ENCODE data around the gene MPND.

MPND gene

GRCh38 chr19:4401769-4402170, 58.4 kb downstream of the MPND start:
- no peak for DNase-seq (ENCODE audit: insufficient read length, low spot score)
- no peak for TF ChIP-seq CTCF (IDR thresholded peaks at IDR 0.05; ENCODE audit: insufficient read depth, missing control alignments)
- no peak for FAIRE-seq

- no peak for TF ChIP-seq CTCF (IDR thresholded peaks at IDR 0.05; ENCODE audit: insufficient read depth, missing control alignments)
- FAIRE-seq (peak; percentile 32), DNase-seq (ENCODE audit: insufficient read length, low spot score) (peak; percentile 97)
These were observed 59.0 kb downstream of the MPND start, which contains the start of gene CHAF1A for GRCh38 chr19:4402171-4403004. Gene CHAF1A (plus strand): TSS chr19:4402640. CDS start chr19:4402763, 123 bp downstream.

GRCh38 chr19:4403005-4403761, 59.8 kb downstream of the MPND start:
- FAIRE-seq (no peak), DNase-seq (ENCODE audit: insufficient read length, low spot score) (no peak)
- TF ChIP-seq CTCF (IDR thresholded peaks at IDR 0.05; ENCODE audit: insufficient read depth, missing control alignments): no peak

GRCh38 chr19:4405977-4406376, 62.6 kb downstream of the MPND start:
- no peak for FAIRE-seq
- no peak for DNase-seq (ENCODE audit: insufficient read length, low spot score)
- no peak for TF ChIP-seq CTCF (IDR thresholded peaks at IDR 0.05; ENCODE audit: insufficient read depth, missing control alignments)

GRCh38 chr19:4406626-4407025, 63.3 kb downstream of the MPND start:
- DNase-seq (ENCODE audit: insufficient read length, low spot score) (no peak), FAIRE-seq (no peak)
- TF ChIP-seq CTCF (IDR thresholded peaks at IDR 0.05; ENCODE audit: insufficient read depth, missing control alignments): no peak

- no peak for FAIRE-seq
- DNase-seq (ENCODE audit: insufficient read length, low spot score): no peak
These were observed 66.0 kb downstream of the MPND start for GRCh38 chr19:4409123-4409933.

More at GRCh38 chr19:4409123-4409933, 66.0 kb downstream of the MPND start:
- TF ChIP-seq CTCF (IDR thresholded peaks at IDR 0.05; ENCODE audit: insufficient read depth, missing control alignments): no peak

All from D721Med (cell line).